ENCODE results near the gene ARHGEF28. TPM values are rescaled to one million over a fixed set of nuclear protein-coding genes. Genes with fewer than 3 reads are reported as not detected.

The ARHGEF28 gene
- total RNA-seq, 2 experiments from 2014 or later: not detected

- H3K27ac Mint-ChIP-seq: no peak overlapping the region
- CTCF ChIA-PET: interaction anchor here (1.0 kb wide), 1 partner anchor 11 kb away, joined by 3 read pairs; no protein-coding TSS in a partner anchor
- peaks cover 4% of the 10 kb centered on the region for H3K4me1 Mint-ChIP-seq
- H3K36me3 Mint-ChIP-seq (ENCODE audit: low read depth): no peaks in the 10 kb centered on the region
- no peak for DNase-seq
- no peak overlapping the region for H3K4me3 Mint-ChIP-seq
- peaks cover 2% of the 10 kb centered on the region for H3K9me3 Mint-ChIP-seq
- peaks cover 8% of the 10 kb centered on the region for H3K27me3 Mint-ChIP-seq
- POLR2A ChIA-PET: no interaction called here
Measured at GRCh38 chr5:73958037-73958436, 332.0 kb downstream of the ARHGEF28 start.

DNA sequence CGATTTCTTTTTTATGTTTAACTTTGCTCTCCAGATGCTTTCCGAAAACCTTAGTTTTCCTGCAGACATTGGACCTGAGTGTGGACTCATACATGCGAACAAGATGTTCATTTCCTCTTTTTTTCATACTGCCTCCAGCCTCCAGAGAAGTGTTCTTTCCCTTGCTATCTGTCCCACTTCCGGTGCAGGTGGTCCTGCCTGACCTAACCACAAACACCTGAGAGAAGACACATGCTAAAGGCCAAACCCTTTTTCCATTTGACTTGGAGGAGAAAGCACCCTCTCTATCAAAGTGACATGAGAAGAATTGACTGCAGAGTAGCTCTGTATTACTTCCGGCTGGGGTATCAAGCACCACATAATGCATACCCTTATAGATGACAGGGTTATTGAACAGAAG is 334.0 kb downstream of the ARHGEF28 start:
- Mint-ChIP-seq H3K4me3 (no peak overlapping the region), H3K27ac (no peak overlapping the region), H3K4me1 (peaks cover 4% of the 10 kb centered on the region), H3K27me3 (peaks cover 8% of the 10 kb centered on the region), H3K9me3 (peaks cover 2% of the 10 kb centered on the region), H3K36me3 (ENCODE audit: low read depth) (no peaks in the 10 kb centered on the region)
- DNase-seq: no peak
- ChIA-PET POLR2A (no interaction called here), CTCF (no interaction called here)

DNA sequence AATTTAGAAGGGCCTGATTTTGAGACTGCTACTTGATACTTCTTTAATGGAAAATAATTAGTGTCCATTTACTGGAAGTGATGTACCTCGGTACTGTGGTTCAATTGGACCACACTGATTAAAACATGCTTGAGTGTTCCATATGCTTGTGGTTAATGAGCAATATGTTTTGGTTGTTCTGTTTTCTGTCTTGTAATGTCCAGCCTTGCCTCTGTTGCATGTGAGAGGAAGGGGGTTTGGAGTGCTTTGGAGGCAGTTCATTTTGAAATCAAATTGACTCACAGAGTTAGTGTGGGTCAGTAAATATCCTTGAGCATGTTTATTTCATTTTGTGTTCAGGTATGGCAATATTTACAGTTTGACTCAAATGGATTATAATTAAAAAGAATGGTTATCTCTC is 334.4 kb downstream of the ARHGEF28 start:
- Mint-ChIP-seq H3K27me3 (peaks cover 8% of the 10 kb centered on the region), H3K27ac (no peak overlapping the region), H3K36me3 (ENCODE audit: low read depth) (no peaks in the 10 kb centered on the region), H3K4me3 (no peak overlapping the region), H3K4me1 (peaks cover 4% of the 10 kb centered on the region), H3K9me3 (peaks cover 2% of the 10 kb centered on the region)
- no peak for DNase-seq
- CTCF ChIA-PET: no interaction called here
- POLR2A ChIA-PET: no interaction called here

DNA sequence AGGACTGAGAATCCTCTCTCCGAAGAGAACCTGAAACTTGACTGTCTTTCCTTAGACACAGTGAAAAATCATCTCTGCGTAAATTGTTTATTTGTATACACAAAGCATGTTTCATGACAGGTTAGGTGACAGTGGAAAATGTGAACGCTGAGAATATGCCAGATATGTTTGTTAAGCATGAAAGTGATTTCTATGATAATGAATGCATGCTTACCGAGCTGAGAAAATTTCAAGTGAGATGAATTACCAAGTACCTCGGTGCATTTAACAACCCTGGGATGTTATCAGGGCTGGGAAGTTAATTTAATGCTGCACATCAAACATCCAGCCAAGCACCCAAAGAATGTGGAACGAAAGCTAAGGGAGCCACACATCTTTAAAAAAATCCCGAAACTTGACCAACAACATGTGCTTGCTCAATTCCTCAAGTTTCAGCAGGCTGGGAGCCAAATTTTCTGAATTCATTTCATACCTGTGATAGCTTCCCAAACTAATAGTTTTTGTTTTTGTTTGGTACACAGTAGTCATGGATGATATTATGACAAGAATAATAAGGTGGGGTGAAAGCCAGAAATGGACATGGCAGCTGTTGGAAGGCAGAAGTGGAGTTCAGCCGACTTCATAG is 336.9 kb downstream of the ARHGEF28 start:
- H3K36me3 Mint-ChIP-seq (ENCODE audit: low read depth): no peaks in the 10 kb centered on the region
- H3K27me3 Mint-ChIP-seq: peaks cover 3% of the 10 kb centered on the region
- POLR2A ChIA-PET: no interaction called here
- H3K27ac Mint-ChIP-seq: no peak overlapping the region
- peaks cover 9% of the 10 kb centered on the region for H3K9me3 Mint-ChIP-seq
- no peak overlapping the region for H3K4me3 Mint-ChIP-seq
- CTCF ChIA-PET: no interaction called here
- DNase-seq: no peak
- H3K4me1 Mint-ChIP-seq: peaks cover 4% of the 10 kb centered on the region

GRCh38 chr5:73964352-73964865 is 338.4 kb downstream of the ARHGEF28 start:
- H3K27me3 Mint-ChIP-seq: peaks cover 2% of the 10 kb centered on the region
- DNase-seq: no peak
- peaks cover 9% of the 10 kb centered on the region for H3K9me3 Mint-ChIP-seq
- ChIA-PET POLR2A (no interaction called here), CTCF (no interaction called here)
- H3K27ac Mint-ChIP-seq: no peak overlapping the region
- no peak overlapping the region for H3K4me3 Mint-ChIP-seq
- peaks cover 4% of the 10 kb centered on the region for H3K4me1 Mint-ChIP-seq
- H3K36me3 Mint-ChIP-seq (ENCODE audit: low read depth): no peaks in the 10 kb centered on the region

DNA sequence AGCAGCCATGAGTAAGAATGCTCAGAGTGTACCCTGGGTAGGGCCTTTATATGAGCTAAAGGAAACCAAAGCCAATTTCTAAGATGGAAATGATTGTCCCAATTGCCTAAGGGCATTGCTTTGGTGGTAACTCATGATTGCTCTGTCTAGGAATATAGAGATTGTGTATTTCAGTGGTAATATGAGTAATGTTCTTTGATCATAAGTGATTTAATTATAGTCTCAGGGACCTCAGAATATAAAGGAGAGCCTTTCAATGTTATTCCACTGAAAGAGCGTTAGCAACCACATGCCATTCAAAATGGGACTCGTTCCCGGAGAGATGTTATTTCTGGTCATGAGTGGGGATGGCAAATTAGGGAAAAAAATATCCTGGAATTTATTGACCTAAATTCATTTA is 340.5 kb downstream of the ARHGEF28 start:
- H3K4me3 Mint-ChIP-seq: no peak overlapping the region
- DNase-seq: no peak
- H3K27ac Mint-ChIP-seq: no peak overlapping the region
- H3K4me1 Mint-ChIP-seq: no peaks in the 10 kb centered on the region
- peaks cover 2% of the 10 kb centered on the region for H3K27me3 Mint-ChIP-seq
- H3K9me3 Mint-ChIP-seq: peaks cover 8% of the 10 kb centered on the region
- ChIA-PET CTCF (no interaction called here), POLR2A (no interaction called here)
- H3K36me3 Mint-ChIP-seq (ENCODE audit: low read depth): no peaks in the 10 kb centered on the region

DNA sequence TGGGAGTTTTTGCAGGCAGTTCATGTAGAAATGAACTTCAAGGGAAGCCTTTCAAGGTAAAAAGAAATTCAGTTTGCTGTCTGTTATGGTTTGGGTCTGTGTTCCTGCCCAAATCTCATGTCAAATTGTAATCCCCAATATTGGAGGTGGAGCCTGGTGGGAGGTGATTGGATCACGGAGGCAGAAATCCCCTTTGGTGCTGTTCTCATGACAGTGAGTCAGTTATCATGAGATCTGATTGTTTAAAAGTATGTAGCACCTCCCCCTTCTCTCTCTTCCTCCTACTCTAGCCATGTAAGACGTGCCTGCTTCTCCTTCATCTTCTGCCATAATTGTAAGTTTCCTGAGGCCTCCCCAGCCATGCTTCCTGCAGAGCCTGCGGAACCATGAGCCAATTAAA is 341.4 kb downstream of the ARHGEF28 start:
- ChIA-PET CTCF (no interaction called here), POLR2A (no interaction called here)
- DNase-seq: no peak
- Mint-ChIP-seq H3K27me3 (peaks cover 1% of the 10 kb centered on the region), H3K9me3 (peaks cover 6% of the 10 kb centered on the region), H3K36me3 (ENCODE audit: low read depth) (no peaks in the 10 kb centered on the region), H3K4me1 (no peaks in the 10 kb centered on the region), H3K27ac (no peak overlapping the region), H3K4me3 (no peak overlapping the region)

DNA sequence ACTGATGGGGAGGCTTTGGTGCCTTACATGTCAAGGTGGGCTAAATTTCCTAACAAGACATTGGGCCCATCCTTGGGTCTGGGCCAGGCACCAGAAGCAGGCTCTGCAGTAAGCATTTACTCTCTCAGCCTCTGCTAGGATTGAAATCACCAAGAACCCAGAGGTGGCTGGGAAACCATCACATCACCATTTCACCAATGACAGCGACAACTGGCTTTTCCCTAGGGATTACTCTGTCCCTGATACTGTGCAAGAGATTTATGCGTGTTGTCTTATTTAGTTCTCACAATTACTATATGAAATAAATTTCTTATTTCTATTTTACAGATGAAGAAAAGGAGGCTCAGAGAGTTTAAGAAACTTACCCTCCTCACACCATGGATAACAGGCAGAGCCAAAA is 342.2 kb downstream of the ARHGEF28 start:
- Mint-ChIP-seq H3K4me1 (no peaks in the 10 kb centered on the region), H3K4me3 (no peak overlapping the region), H3K9me3 (peaks cover 6% of the 10 kb centered on the region), H3K27ac (no peak overlapping the region), H3K36me3 (ENCODE audit: low read depth) (no peaks in the 10 kb centered on the region), H3K27me3 (no peaks in the 10 kb centered on the region)
- ChIA-PET POLR2A (no interaction called here), CTCF (no interaction called here)
- DNase-seq: no peak

DNA sequence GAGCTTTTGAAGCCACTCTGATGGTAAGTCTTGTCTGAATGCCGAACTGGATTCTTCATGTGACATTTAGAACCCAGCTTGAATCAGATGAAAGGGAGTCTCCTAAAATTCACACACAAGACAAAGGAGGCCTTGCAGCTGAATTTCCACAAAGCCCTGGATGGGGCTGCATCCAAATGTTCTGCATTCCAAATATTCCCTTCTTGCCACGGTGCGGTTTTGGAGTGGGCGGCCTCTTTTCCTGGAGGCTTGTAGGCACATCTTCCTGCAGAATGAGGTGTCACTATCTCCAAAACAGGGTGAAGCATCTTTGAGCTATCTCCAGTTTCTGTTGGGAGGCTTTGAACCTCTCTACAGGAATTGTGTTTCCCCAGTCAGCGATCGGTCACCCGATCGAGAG is 342.7 kb downstream of the ARHGEF28 start:
- Mint-ChIP-seq H3K4me3 (no peak overlapping the region), H3K4me1 (no peaks in the 10 kb centered on the region), H3K27ac (no peak overlapping the region), H3K27me3 (no peaks in the 10 kb centered on the region), H3K36me3 (ENCODE audit: low read depth) (no peaks in the 10 kb centered on the region), H3K9me3 (peaks cover 6% of the 10 kb centered on the region)
- CTCF ChIA-PET: no interaction called here
- POLR2A ChIA-PET: no interaction called here
- DNase-seq: no peak

GRCh38 chr5:73969195-73970036 is 343.4 kb downstream of the ARHGEF28 start:
- H3K4me1 Mint-ChIP-seq: no peaks in the 10 kb centered on the region
- no peaks in the 10 kb centered on the region for H3K27me3 Mint-ChIP-seq

GRCh38 chr5:73971326-73971725 is 345.3 kb downstream of the ARHGEF28 start:
- no peaks in the 10 kb centered on the region for H3K4me1 Mint-ChIP-seq
- no peak overlapping the region for H3K4me3 Mint-ChIP-seq
- H3K36me3 Mint-ChIP-seq (ENCODE audit: low read depth): no peaks in the 10 kb centered on the region
- H3K27ac Mint-ChIP-seq: no peak overlapping the region
- ChIA-PET POLR2A (no interaction called here), CTCF (interaction anchor here (1.2 kb wide), 1 partner anchor 20 kb away, joined by 3 read pairs; no protein-coding TSS in a partner anchor)
- DNase-seq: no peak
- H3K9me3 Mint-ChIP-seq: peaks cover 6% of the 10 kb centered on the region
- no peaks in the 10 kb centered on the region for H3K27me3 Mint-ChIP-seq

More at GRCh38 chr5:73969195-73970036, 343.4 kb downstream of the ARHGEF28 start:
- Mint-ChIP-seq H3K36me3 (ENCODE audit: low read depth) (no peaks in the 10 kb centered on the region), H3K9me3 (peaks cover 6% of the 10 kb centered on the region), H3K4me3 (no peak overlapping the region), H3K27ac (no peak overlapping the region)
- CTCF ChIA-PET: no interaction called here
- POLR2A ChIA-PET: no interaction called here
- DNase-seq: no peak

- ChIA-PET CTCF (no interaction called here), POLR2A (no interaction called here)
- no peaks in the 10 kb centered on the region for H3K27me3 Mint-ChIP-seq
- DNase-seq: no peak
- H3K4me3 Mint-ChIP-seq: no peak overlapping the region
- H3K4me1 Mint-ChIP-seq: no peaks in the 10 kb centered on the region
- H3K9me3 Mint-ChIP-seq: no peaks in the 10 kb centered on the region
- no peak overlapping the region for H3K27ac Mint-ChIP-seq
- H3K36me3 Mint-ChIP-seq (ENCODE audit: low read depth): no peaks in the 10 kb centered on the region
Measured at GRCh38 chr5:73973135-73973534, 347.1 kb downstream of the ARHGEF28 start.

DNA sequence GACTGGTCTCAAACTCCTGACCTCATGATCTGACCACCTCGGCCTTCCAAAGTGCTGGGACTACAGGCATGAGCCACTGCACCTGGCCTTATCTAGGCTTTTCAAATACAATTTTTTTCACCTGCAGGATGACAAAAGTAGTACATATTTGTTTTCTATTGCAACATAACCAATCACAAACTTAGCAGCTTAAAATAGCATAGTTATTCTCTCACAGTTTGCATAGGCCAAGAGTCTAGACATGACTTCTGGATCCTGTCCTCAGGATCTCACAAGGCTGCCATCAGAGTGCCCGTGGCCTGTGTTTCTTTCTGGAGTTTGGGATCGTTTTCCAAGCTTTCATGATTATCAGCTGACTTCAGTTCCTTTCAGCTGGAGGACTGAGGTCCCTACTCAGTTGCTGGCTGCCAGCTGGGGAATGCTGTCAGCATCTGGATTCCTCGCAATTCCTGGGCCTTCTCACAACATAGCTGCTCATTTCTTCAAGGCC is 348.9 kb downstream of the ARHGEF28 start:
- DNase-seq: no peak
- Mint-ChIP-seq H3K36me3 (ENCODE audit: low read depth) (no peaks in the 10 kb centered on the region), H3K9me3 (no peaks in the 10 kb centered on the region), H3K4me3 (no peak overlapping the region), H3K27ac (no peak overlapping the region), H3K27me3 (no peaks in the 10 kb centered on the region), H3K4me1 (no peaks in the 10 kb centered on the region)
- ChIA-PET POLR2A (no interaction called here), CTCF (interaction anchor here (0.9 kb wide), 1 partner anchor 24 kb away, joined by 3 read pairs; no protein-coding TSS in a partner anchor)

All from activated CD4-positive, alpha-beta T cell treated with anti-CD3 and anti-CD28 coated beads, Interleukin-2, amount 10 ng/mL, durations not matched to agents 7 days and 5 days (primary cell).